ENCODE data around the gene GPATCH4. TPM values are rescaled to one million over a fixed set of nuclear protein-coding genes. Genes with fewer than 3 reads are reported as not detected.
A peak's percentile ranks its signal among the peaks of the same experiment; 100 is the strongest.

Gene GPATCH4
- 23.1 and 27.6 TPM in 2 replicates for polyA plus RNA-seq (2011; rRNA removed)
- 17.9 and 22.8 TPM in 2 replicates for polyA minus RNA-seq (2011; rRNA and poly(A)+ RNA removed)

DNA sequence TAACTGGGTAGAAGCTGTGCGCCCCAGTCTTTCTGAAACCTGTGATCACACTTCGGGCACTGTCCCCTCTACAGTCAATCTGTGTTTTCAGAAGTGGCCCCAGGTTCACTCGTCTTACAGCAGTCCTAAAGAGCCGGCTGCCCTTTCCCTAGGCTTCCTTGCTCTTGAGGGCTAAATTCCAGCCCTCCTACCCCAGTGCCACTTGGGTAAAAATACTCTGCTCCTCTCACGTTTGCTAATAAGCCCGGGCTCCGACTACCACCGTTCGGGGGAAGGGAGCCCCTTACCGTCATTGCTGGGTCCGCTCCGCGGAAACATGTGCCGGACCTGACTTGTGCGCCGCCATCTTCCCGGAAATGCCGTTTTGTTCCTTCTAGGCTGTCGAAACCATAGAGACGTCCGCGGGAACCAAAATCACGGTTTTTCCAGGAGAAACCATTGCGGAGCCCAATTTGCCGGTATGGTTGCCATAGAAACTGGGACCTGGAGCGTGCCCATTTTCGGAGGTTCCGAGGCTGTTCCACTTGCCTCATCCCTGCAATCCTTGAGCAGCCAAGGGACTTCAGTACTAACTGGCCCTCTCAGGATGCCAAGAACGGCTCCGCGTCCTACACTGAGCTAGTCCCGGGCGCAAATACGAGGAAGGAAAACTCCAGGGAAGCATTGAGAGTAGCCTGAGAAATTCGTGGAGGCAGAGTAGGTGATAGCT is at the start of gene GPATCH4:
Gene GPATCH4 (minus strand): TSS at position 358 of the 709 bp plus-strand sequence.
- CTCF ChIA-PET: interaction anchor here (0.7 to 1.2 kb wide), 4 partner anchors 45 to 218 kb away, joined by 3 to 6 read pairs (median 3); no protein-coding TSS in a partner anchor
- POLR2A ChIA-PET: interaction anchor here (0.6 kb wide), 1 partner anchor 147 kb away, joined by 3 read pairs; no protein-coding TSS in a partner anchor
- Histone ChIP-seq H3K27me3 (ENCODE audit: control insufficient read depth, insufficient read depth, low read length) (peaks cover 3% of the 10 kb centered on the region), H3K4me3 (ENCODE audit: low read depth, low read length) (peak within 1 kb of the TSS; percentile 93), H3K9me3 (ENCODE audit: control insufficient read depth, insufficient read depth, low read length) (no peaks in the 10 kb centered on the region), H3K27ac (ENCODE audit: low read depth, low read length) (peak within 1 kb of the TSS; percentile 68)
- no peak for TF ChIP-seq CTCF (IDR thresholded peaks at IDR 0.05; ENCODE audit: low read depth, low read length)
- peak; percentile 78 for DNase-seq (ENCODE audit: low read depth, low spot score)

GRCh38 chr1:156648951-156649350 is 47.7 kb upstream of the GPATCH4 start:
- no peak for DNase-seq (ENCODE audit: low read depth, low spot score)
- peaks cover 67% of the 10 kb centered on the region for H3K27me3 ChIP-seq (ENCODE audit: control insufficient read depth, insufficient read depth, low read length)
- no peak overlapping the region for H3K4me3 ChIP-seq (ENCODE audit: low read depth, low read length)
- POLR2A ChIA-PET: no interaction called here
- H3K9me3 ChIP-seq (ENCODE audit: control insufficient read depth, insufficient read depth, low read length): no peaks in the 10 kb centered on the region; the same call in 1 of the 2 replicates
- no peak for TF ChIP-seq CTCF (IDR thresholded peaks at IDR 0.05; ENCODE audit: low read depth, low read length)
- CTCF ChIA-PET: interaction anchor here (1.1 to 4.0 kb wide), 6 partner anchors 9 to 40 kb away, joined by 3 to 18 read pairs (median 8); no protein-coding TSS in a partner anchor
- no peak overlapping the region for H3K27ac ChIP-seq (ENCODE audit: low read depth, low read length)

- DNase-seq (ENCODE audit: low read depth, low spot score): no peak
- Histone ChIP-seq H3K9me3 (ENCODE audit: control insufficient read depth, insufficient read depth, low read length) (no peaks in the 10 kb centered on the region; the same call in 1 of the 2 replicates), H3K27me3 (ENCODE audit: control insufficient read depth, insufficient read depth, low read length) (peaks cover 68% of the 10 kb centered on the region), H3K27ac (ENCODE audit: low read depth, low read length) (no peak overlapping the region), H3K4me3 (ENCODE audit: low read depth, low read length) (no peak overlapping the region)
- CTCF ChIA-PET: interaction anchor here (1.2 to 4.0 kb wide), 5 partner anchors 10 to 41 kb away, joined by 3 to 18 read pairs (median 9); no protein-coding TSS in a partner anchor
- POLR2A ChIA-PET: no interaction called here
- no peak for TF ChIP-seq CTCF (IDR thresholded peaks at IDR 0.05; ENCODE audit: low read depth, low read length)
These were observed 47.2 kb upstream of the GPATCH4 start for GRCh38 chr1:156648496-156648895.

- no peak for DNase-seq (ENCODE audit: low read depth, low spot score)
- Histone ChIP-seq H3K27ac (ENCODE audit: low read depth, low read length) (no peak overlapping the region), H3K27me3 (ENCODE audit: control insufficient read depth, insufficient read depth, low read length) (peaks cover 78% of the 10 kb centered on the region), H3K9me3 (ENCODE audit: control insufficient read depth, insufficient read depth, low read length) (no peaks in the 10 kb centered on the region; the same call in 1 of the 2 replicates), H3K4me3 (ENCODE audit: low read depth, low read length) (no peak overlapping the region)
- ChIA-PET CTCF (interaction anchor here (4.0 kb wide), 1 partner anchor 31 kb away, joined by 18 read pairs; no protein-coding TSS in a partner anchor), POLR2A (no interaction called here)
- TF ChIP-seq CTCF (IDR thresholded peaks at IDR 0.05; ENCODE audit: low read depth, low read length): no peak
These were observed 46.1 kb upstream of the GPATCH4 start for GRCh38 chr1:156647351-156647750.

DNA sequence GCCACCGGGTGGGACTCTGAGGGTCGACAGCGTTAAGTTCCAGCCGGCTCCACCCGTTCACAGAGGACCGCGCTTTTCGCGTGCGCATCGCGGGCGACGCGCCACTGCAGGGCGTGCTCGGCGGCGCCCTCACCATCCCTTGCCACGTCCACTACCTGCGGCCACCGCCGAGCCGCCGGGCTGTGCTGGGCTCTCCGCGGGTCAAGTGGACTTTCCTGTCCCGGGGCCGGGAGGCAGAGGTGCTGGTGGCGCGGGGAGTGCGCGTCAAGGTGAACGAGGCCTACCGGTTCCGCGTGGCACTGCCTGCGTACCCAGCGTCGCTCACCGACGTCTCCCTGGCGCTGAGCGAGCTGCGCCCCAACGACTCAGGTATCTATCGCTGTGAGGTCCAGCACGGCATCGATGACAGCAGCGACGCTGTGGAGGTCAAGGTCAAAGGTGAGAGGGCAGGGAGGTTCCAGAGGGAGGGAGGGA is 45.5 kb upstream of the GPATCH4 start:
- Histone ChIP-seq H3K9me3 (ENCODE audit: control insufficient read depth, insufficient read depth, low read length) (no peaks in the 10 kb centered on the region; the same call in 1 of the 2 replicates), H3K27me3 (ENCODE audit: control insufficient read depth, insufficient read depth, low read length) (peaks cover 82% of the 10 kb centered on the region), H3K4me3 (ENCODE audit: low read depth, low read length) (no peak overlapping the region), H3K27ac (ENCODE audit: low read depth, low read length) (no peak overlapping the region)
- no peak for TF ChIP-seq CTCF (IDR thresholded peaks at IDR 0.05; ENCODE audit: low read depth, low read length)
- DNase-seq (ENCODE audit: low read depth, low spot score): no peak
- POLR2A ChIA-PET: no interaction called here
- CTCF ChIA-PET: interaction anchor here (1.6 kb wide), 1 partner anchor 59 kb away, joined by 5 read pairs; no protein-coding TSS in a partner anchor
